Activated naive CD8-positive, alpha-beta T cell treated with anti-CD3 and anti-CD28 coated beads, Interleukin-2, amount 50 U/mL, for 16 hours (primary cell): ENCODE measurements around the gene TRAM2.

ENCODE experiments used
- DNase-seq: peaks from one replicate; pipeline ENCODE4 v3.0.0-alpha.2; 2020; ENCODE audit warnings: low read depth, low spot score

Gene TRAM2, protein sequence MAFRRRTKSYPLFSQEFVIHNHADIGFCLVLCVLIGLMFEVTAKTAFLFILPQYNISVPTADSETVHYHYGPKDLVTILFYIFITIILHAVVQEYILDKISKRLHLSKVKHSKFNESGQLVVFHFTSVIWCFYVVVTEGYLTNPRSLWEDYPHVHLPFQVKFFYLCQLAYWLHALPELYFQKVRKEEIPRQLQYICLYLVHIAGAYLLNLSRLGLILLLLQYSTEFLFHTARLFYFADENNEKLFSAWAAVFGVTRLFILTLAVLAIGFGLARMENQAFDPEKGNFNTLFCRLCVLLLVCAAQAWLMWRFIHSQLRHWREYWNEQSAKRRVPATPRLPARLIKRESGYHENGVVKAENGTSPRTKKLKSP

DNA sequence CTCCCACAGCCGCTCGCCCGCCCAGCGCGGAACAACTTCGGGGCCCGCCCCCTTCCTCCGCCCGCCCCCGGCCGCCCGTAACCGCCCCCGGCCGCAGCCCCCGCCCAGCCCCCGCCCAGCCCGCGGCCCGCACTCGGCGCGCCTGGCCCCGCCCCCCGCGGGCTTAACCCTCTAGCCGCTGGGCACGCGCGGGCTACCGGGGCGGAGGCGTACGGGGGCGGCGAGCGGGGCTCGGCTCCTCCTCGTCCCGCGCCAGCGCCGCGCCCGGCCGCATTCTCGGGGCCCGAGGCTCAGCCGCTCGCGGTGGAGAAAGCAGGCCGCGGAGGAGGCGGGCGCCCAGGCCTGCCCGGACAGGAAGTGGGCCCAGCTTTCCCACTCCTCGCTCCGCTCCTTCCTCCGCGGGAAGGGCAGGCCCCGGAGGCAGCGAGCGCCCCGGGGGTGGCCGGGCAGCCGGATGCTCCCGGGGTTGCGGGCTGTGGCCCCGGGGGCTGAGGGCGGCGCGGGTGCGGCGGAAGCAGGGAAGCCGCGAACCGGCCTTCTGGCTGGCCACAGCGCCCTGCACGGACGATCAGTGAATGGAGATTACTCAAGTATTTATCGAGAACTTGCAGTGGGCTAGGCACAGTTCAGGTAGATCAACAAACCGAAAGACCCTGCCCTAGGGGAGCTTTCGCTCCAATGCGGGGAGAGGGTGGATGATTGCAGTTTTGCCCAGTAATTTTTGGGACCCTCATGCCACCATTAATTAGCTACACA, at the start of gene TRAM2:
TSS of gene TRAM2 (minus strand) at position 39 of the 756 bp plus-strand sequence. CDS start 145 bp downstream, outside the sequence.
- peak; percentile 48 for DNase-seq

DNA sequence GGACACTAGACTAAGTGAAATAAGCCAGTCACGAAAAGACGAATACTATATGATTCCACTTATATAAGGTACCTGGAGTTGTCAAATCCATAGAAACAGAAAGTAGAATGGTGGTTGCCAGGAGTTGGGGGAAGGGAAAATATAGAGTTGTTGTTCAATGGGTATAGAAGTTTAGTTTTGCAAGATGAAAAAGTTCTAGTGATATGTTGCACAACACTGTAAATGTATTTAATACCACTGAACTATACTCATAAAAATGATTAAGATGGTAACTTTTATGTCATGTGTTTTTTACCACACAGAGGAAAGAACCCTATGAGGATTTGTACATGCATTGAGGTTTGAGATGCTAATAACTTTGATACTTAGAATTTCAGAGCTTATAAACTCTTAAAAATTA, 46.0 kb upstream of the TRAM2 start:
- DNase-seq: no peak

DNA sequence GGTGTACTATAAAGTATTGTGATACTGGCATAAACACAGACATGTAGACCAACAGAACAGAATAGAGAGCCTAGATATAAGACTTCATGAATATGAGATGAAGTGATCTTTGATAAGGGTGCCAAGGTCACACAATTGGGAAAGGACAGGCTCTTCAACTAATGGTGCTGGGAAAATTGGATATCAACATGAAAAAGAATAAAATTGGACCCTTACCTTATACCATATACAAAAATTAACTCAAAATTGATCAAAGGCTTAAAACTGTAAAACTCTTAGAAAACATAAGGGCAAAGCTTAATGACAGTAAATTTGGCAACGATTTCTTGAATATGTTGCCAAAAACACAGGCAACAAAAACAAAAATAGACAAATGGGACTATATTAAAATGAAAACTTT, 44.8 kb upstream of the TRAM2 start:
- DNase-seq: no peak

DNA sequence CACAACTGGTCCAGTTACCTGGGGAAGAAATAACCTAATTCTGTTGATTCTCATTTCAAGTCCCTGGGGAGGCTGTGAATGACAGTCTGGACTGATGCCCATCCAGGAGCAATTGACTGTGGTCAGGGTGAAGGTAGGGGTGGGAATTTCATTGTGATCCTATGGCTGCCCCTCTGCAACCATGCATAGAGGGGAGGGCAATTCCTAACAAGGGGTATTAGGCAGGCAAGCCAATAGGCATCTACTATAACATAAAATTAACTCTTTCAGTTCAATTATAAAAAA, 44.0 kb upstream of the TRAM2 start:
- DNase-seq: no peak

DNA sequence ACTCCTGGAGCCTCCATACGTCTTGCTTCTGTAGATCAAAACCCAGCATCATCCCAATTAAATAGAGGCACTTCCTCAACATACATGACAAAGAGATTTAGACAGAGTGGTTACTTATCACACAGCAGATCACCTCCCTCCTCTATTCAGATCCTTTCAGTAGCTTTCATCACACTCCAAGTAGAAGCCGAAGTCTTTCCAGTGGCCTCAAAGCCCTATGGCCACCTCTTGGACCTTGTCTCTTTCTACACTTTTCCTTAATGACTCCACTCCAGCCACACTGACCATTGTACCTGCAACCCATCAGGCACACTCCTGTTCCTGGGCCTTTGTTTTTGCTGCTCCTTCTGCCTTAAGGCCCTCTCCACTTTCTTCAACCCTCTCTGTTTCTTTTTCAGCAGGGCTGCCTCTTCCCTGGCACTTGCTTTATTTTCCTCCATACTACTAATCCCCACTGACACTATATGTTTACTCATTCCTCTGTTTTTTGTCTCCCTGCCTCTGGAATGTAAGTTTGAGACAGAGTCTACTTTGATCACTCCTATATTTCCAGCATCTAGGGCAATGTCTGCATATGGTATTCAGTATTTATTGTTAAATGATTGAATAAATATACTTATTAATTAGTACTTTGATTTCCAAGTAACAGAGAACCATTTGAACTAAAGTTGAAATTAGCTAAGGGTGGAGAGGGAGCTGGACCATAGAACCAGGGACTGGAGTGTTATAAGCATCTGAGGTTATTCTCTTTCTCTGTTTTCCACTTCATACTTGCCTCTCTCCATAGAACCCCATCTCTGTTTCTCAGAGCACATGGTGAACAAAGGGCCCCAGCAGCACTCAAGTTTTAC, 43.4 kb upstream of the TRAM2 start:
- no peak for DNase-seq

DNA sequence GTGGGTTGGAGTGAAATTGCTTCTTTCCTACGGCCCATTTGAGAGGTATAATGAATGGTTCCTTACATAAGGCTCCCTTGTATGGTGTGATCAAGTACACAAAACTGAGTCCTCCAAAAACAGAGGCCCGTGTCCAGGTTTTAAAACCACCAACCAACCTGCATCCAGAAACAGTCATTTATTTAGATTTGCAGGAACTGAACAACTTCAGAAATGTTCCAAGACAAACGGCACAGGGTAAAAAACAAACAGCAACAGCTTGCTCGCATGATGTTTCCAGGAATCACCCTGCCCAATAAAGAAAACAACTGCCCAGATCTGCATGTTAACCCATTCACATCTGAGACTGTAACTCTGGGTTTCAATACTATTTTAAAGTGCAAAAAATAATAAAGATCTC, 40.2 kb upstream of the TRAM2 start:
- no peak for DNase-seq

DNA sequence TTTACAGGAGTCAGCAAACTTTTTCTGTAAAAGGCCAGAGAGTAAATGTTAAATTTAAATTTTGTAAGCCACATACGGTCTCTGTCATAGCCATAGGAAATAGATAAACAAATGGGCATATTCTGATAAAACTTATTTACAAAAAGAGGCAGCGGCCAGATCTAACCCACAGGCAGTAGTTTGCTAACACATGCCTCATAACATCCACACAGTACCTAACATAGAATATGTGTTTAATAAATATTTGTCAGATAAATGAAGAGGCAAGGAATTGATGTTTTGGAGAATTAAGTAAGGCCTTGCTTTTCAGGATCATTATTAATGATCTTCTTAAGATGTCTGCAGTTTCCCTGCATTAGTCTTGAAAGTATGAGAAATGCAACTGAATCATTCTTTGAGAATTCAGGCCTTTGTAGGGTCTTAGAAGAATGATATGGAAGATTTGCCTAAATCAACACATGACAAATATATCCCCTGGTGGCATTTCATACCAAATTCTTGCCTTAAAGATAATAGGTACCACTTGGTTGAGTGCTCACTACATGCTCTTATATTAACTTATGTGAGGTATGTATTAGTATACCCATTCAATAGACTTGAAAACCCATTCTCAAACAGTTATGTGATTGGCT, 39.3 kb upstream of the TRAM2 start:
- DNase-seq: no peak

DNA sequence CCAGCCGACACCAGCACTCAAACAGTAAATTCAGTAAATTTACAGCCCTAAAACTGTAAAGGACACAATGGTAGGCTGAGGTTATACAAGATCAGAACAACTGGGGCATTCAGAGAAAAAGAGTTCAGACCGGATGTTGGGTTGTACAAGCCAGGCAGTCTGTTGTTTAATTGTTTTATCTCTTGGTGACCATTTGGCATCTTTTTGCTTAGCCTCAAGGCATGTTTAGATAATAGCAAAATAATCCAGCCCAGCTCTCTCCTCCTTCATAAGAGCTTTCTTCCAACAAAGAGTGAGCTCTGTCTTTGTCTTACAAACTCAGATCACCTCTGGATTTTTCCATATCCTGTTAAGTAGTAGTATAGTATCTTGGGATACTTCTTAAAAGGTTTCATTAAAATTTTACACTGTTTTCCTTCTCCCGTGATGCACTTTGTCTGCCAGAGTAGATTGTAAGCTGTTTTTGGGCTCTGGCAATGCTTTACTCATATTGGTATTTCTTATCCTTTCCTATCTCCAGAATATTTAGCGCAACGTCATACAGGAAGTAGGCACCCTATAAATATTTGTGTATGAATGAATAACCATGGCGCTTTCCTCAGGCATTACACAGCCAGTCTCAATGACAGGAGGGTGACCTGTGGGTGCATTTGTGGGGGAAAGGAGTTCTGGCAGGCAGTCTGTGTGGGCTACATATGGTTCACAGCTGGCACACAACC, 35.6 kb upstream of the TRAM2 start:
- no peak for DNase-seq

DNA sequence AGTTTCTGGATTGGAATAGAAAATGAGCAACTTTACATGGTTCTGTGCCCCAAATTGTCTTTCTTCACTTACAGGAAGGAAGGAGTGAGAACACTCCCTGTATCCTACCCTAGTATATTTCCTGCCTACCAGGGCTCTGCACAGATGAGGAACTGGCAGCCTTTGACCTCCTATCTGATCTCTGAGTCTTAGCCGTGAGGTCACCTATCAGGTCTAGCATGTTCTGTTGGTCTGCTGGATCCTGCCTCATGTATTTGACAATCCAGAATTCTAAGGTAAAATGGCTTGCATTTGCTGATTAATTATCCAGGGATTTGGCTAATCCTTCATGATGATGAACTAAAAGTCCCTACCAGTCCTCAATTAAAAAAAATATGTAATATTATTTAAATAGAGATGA, 35.0 kb upstream of the TRAM2 start:
- no peak for DNase-seq

DNA sequence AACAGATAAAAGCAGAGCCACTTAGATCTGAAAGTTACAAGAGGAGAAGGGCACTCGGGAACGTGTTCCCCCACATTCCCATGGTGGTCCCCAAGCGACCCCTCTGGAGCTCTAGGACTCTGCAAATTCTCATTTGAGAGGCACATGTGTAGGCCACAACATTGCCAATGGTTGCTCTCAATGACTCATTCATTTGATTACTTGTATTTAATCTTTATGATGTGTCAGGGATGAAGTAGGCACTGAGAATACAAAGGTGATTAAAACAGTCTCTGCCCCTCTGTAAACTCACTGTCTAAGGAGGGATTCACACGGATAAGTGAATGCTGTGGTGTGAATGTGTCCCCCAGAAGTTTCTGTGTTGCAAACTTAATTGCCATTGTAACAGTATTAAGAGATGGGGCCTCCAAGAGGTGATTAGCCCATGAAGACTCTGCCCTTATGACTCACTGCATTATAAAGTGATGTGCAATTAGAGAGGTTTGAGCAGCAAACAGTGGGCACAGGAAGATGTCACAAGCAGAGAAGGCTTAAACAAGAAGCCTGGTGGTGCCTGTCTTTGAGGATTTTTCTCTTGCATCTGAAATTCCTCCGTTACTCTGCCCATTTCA, 34.0 kb upstream of the TRAM2 start:
- DNase-seq: no peak

DNA sequence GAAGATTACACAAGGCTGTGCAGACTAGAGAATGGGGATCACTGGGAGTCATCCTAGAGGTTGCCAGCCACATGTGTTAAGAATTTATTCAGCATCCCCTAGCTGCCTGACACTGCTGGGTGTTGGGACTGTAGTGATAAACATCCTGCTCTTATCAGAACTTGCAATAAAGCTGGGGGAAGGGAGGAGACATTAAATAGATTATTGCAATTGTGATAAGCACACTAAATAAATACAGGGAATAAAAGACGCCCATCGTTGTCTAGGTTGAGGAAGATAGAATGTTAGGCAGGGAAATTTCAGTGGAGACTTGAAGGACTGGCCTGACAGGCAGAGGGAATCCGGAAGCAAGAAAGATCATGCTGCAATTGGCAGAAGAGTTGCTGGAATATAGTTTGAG, 33.2 kb upstream of the TRAM2 start:
- DNase-seq: no peak

DNA sequence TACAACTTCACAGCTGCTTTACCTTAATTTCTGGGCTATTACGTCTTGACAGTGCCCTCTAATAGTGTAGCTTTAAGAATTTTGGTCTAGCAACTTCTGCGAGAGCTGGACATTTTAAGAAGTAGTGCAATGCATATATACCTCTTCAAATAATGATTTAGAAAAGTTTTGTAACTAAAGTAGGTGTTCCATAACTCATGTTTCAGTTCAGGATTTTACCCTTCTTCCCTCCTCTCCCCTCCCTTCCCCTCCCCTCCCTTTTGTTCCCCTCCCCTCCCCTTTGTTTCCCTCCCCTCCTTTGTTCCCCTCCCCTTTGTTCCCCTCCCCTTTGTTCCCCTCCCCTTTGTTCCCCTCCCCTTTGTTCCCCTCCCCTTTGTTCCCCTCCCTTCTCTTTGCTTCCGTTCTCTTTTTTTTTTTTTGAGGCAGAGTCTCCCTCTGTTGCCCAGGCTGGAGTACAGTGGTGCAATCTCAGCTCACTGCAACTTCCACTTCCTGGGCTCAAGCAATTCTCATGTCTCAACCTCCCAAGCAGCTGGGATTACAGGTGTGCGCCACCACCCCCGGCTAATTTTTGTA, 28.8 kb upstream of the TRAM2 start:
- DNase-seq: no peak

DNA sequence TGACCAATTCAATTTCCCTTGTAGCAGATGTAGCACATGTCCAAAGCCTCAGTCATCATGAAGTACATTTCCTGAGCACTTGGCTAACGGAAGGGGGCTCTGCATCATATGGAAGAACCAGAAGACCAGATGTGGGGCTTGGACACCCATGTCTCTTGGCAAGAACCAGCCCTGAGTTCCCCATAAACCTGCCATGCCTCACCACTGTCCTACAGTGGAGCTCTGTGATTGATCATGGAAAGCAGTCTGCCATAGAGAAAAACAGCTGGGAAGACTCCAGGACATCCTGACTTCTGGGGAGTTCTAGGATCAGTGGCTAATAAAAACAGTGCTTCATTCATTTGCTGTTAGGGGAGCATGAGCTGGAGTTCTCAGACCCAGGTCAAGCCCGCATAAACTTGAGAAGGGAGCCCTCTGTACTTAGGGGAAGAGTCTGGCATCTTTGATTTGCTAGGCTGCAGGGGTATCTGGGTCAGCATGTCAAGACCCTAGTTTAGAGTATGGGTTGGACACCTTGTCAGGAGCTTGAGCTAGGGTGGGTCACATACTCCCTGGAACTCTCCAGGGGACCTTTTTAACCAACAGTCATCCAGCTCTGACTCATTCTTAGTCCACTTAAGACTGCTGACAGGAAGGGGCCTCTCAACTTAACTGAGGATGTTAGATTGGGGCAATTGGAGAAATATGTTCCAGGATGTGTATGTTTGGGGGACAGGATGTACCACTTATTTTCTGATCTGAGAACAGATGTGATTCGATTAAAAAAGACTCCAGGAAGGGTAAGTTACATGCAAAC, 26.3 kb upstream of the TRAM2 start:
- no peak for DNase-seq

DNA sequence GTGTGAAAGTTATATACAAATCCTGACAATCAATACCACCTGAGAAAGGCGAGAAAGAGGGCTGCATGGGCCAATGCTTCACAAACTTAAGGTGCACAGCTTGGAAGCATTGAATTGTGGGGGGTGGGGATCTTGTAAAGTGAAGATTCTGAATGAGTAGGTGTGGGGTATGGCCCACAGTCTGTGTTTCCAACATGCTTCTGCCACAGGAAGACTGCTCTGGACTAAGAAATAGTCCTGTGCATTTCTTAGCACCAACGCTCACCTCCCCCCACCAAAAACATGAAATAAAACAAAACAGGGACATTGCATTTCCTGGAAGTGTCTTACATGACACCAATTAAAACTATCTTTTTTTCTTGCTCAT, 21.9 kb upstream of the TRAM2 start:
- DNase-seq: no peak

DNA sequence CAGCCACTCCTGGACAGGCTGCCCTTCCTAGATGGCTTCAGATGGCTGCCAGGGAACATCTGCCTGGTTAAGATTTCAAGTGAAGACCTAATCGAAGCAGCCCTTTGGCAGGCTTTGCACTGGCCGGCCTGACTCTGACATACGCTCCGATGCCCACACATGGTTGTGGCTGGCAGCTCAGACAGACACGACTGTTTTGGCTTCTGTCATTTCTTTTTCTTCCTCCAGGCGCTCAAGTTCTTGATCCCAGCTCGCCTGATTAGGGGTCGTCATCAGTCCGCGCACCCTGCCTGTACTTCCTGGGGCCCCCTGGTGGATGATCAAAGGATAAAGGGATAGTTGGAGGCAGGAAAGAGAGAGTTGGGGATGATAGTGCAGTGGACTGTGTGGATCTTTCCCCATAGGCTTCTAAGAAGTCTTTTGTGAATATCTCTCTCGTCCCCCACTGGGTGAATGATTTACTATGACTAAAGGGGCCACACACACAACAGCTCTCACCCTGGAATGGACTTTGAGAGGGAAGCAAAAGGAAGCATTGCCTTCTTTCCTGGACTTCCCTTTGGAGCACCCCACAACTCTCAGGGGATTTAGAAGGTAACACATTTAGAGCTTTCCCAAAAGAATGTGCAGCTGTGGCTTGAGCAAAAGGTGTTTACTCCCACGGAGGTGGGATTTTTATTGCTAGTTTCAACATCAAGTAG, 21.4 kb upstream of the TRAM2 start:
- no peak for DNase-seq

DNA sequence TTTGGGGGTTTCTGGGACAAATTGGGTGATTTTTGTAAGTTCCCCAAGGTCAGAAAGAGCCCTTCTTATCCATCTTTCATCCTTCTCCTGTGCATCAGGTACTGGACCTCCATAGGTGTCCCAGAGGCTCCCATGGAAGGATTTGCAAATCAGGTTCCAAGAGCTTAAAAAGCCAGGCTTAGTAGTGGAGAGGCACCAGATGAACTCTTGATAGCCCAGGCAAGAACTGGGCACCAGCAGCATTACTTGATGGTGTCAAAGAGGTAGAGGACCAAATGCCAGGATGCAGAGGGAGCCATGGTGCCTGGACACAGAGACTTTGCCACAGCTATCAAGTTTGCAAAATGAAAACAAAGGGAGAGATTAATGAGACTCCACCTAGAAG, 20.9 kb upstream of the TRAM2 start:
- DNase-seq: no peak

DNA sequence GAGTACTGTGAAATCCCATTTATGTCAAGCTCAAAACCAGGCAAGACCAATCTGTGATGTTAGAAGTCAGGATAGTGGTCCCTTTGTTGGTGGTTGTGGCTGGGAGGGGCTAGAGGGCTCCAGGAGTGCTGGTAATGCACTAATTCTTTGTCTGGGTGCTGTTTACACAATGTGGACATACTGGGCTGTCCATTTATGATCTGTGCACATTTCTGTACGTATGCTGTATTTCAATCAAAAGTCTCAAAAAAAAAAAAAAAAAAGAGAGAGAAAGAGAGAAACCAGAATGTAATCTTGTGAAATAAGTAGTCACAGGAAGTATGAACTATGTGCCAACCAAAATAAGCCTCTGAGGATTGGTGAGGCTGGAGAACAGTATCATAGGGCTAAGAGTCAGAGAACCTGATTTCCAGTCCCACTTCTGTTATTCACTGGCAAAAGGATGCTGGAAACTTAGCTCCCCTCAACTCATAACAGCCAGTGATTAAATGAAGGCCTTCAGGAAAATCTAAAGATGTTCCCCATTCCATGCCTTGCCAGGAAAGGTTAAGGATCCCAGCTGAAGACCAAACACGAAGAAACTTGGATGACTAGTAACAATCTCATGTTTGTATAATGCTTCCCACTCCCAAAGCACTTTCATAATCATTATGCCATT, 19.6 kb upstream of the TRAM2 start:
- DNase-seq: no peak

DNA sequence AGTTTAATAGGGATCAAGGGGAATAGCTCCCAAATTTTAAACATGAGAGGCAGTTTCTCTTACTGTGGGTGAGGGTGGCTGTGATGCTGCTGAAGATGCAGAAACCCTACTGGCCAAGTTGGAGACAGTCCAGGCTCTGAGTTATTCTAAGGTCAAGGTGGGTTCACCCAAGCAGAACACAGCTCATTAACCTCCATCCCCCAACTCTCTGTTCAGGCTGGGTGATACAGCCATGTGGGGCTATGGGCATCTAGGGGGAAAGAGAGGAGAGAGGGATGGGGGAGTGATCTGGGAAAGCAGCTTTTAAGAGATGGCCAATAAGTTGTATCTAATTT, 18.9 kb upstream of the TRAM2 start:
- DNase-seq: no peak
